ENCODE data around the gene DHX8.

DNA sequence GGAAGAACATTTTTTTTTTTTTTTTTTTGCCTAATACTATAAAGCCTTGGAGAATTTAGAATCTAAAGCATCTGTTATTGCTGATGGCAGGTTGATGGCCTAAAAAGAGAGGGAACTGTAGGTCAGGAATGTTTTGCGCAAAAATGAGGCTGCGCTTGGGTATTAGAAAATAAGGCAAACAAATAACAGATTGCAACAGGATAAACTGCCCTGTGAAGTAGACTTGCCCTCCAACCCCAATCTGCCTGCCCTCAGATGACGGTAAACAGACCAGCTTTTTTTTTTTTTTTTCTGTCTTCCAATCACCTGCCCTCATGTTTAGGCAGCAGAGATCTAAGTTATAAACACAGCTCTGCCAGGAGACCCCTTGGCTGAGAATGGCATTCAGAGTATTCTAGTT, 3.8 kb upstream of the DHX8 start:
- TF ChIP-seq, protein P1, sequence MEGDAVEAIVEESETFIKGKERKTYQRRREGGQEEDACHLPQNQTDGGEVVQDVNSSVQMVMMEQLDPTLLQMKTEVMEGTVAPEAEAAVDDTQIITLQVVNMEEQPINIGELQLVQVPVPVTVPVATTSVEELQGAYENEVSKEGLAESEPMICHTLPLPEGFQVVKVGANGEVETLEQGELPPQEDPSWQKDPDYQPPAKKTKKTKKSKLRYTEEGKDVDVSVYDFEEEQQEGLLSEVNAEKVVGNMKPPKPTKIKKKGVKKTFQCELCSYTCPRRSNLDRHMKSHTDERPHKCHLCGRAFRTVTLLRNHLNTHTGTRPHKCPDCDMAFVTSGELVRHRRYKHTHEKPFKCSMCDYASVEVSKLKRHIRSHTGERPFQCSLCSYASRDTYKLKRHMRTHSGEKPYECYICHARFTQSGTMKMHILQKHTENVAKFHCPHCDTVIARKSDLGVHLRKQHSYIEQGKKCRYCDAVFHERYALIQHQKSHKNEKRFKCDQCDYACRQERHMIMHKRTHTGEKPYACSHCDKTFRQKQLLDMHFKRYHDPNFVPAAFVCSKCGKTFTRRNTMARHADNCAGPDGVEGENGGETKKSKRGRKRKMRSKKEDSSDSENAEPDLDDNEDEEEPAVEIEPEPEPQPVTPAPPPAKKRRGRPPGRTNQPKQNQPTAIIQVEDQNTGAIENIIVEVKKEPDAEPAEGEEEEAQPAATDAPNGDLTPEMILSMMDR (IDR thresholded peaks at IDR 0.05) = no peak
- no peak for TF ChIP-seq POLR2A (IDR thresholded peaks at IDR 0.05; ENCODE audit: low read depth)

All from esophagus muscularis mucosa (tissue), 3 donors.